ENCODE results near the gene RSU1.
"Not testable (repeated sequence)": the region's sequence is repeated elsewhere in the genome, so short reads cannot be mapped to it uniquely, and the experiment has no call there.

Gene RSU1

GRCh38 chr10:16817125-16818019 lies at the start of gene RSU1:
TSS of gene RSU1 (minus strand) at chr10:16817424. CDS start at chr10:16817081, 343 bp downstream.
- peak; percentile 97 for DNase-seq

- no peak for DNase-seq
Observed at GRCh38 chr10:16866541-16867275, 49.5 kb upstream of the RSU1 start.

- no peak for DNase-seq
Observed at GRCh38 chr10:16865766-16866165, 48.5 kb upstream of the RSU1 start.

GRCh38 chr10:16863766-16864165 lies 46.5 kb upstream of the RSU1 start:
- DNase-seq = no peak

GRCh38 chr10:16857419-16857818 lies 40.2 kb upstream of the RSU1 start:
- no peak for DNase-seq

GRCh38 chr10:16856567-16856966 lies 39.3 kb upstream of the RSU1 start:
- DNase-seq = no peak

GRCh38 chr10:16856092-16856491 lies 38.9 kb upstream of the RSU1 start:
- no peak for DNase-seq

GRCh38 chr10:16854623-16855022 lies 37.4 kb upstream of the RSU1 start:
- no peak for DNase-seq

- no peak for DNase-seq
Observed at GRCh38 chr10:16853809-16854208, 36.6 kb upstream of the RSU1 start.

- DNase-seq = no peak
Observed at GRCh38 chr10:16853201-16853600, 36.0 kb upstream of the RSU1 start.

- DNase-seq = no peak
Observed at GRCh38 chr10:16852624-16853023, 35.4 kb upstream of the RSU1 start.

- no peak for DNase-seq
Observed at GRCh38 chr10:16848562-16849154, 31.4 kb upstream of the RSU1 start.

- DNase-seq = no peak
Observed at GRCh38 chr10:16847644-16848043, 30.4 kb upstream of the RSU1 start.

GRCh38 chr10:16845248-16845647 lies 28.0 kb upstream of the RSU1 start:
- no peak for DNase-seq

GRCh38 chr10:16843252-16843870 lies 26.1 kb upstream of the RSU1 start:
- DNase-seq = no peak

GRCh38 chr10:16835228-16835627 lies 18.0 kb upstream of the RSU1 start:
- no peak for DNase-seq

GRCh38 chr10:16832351-16833080 lies 15.3 kb upstream of the RSU1 start:
- no peak for DNase-seq

- no peak for DNase-seq
Observed at GRCh38 chr10:16828701-16829175, 11.5 kb upstream of the RSU1 start.

GRCh38 chr10:16828114-16828568 lies 10.9 kb upstream of the RSU1 start:
- peak; percentile 20 for DNase-seq

- not testable (repeated sequence) for DNase-seq
Observed at GRCh38 chr10:16827474-16827873, 10.2 kb upstream of the RSU1 start.

- DNase-seq = no peak
Observed at GRCh38 chr10:16822726-16823360, 5.6 kb upstream of the RSU1 start.

GRCh38 chr10:16822027-16822426 lies 4.8 kb upstream of the RSU1 start:
- DNase-seq = no peak

Data from NCI-H1436 treated with DMSO at 0.1 percent for 48 hours (cell line).